Measurements from ENCODE around the gene HABP4.
A peak's percentile ranks its signal among the peaks of the same experiment; 100 is the strongest.

HABP4 gene

DNA sequence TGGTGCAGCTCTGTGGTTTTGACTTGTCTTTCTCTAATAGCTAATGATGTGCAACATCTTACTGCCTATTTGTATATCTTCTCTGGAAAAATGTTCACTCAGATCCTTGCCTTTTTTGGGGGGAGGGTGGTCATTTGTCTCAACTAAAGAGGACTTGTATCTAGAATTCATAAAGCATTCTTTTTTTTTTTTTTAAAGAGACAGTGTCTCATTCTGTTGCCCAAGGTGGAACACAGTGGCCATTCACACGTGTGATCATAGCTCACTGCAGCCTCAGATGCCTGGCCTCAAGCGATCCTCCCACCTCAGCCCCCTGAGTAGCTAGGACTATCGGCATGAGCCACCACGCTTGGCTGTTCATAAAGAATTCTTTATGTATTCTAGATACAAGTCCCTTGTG lies 33.2 kb downstream of the HABP4 start:
- H3K4me3 ChIP-seq (ENCODE audit: control insufficient read depth, low read depth, low read length) = no peak overlapping the region
- DNase-seq (ENCODE audit: low read depth) = no peak
- TF ChIP-seq, protein P1, sequence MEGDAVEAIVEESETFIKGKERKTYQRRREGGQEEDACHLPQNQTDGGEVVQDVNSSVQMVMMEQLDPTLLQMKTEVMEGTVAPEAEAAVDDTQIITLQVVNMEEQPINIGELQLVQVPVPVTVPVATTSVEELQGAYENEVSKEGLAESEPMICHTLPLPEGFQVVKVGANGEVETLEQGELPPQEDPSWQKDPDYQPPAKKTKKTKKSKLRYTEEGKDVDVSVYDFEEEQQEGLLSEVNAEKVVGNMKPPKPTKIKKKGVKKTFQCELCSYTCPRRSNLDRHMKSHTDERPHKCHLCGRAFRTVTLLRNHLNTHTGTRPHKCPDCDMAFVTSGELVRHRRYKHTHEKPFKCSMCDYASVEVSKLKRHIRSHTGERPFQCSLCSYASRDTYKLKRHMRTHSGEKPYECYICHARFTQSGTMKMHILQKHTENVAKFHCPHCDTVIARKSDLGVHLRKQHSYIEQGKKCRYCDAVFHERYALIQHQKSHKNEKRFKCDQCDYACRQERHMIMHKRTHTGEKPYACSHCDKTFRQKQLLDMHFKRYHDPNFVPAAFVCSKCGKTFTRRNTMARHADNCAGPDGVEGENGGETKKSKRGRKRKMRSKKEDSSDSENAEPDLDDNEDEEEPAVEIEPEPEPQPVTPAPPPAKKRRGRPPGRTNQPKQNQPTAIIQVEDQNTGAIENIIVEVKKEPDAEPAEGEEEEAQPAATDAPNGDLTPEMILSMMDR (conservative IDR thresholded peaks at IDR 0.05; ENCODE audit: control insufficient read depth, insufficient read depth, low read depth, low read length) = no peak

DNA sequence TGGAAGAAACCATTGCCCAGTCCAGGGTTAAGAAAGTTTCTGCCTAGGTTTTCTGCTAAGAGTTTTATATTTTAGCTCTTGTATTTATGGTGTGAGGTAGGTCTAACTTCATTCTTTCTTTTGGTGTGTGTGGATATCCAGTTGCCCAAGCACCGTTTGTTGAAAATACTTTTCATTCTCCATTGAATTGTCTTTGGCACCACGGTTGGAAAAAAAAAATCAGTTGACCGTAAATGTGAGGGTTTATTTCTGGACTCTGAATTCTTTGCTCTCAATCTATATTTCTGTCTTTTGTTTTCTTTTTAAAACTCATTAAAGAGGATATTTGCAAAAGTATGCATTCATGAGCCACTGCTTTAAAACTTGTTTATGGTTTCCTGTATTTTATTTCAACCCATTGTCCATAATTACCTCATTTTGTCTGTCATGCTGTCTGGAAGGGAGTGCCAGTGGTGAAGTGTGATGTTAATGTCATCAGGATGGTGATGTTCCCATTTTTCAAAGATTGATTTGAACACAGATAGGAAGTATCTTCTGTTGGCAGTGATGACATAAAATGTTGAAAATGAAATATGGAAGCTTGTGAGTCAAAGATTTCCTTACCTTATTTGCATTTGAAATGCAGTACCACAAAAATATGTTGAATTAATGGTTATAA lies 33.9 kb downstream of the HABP4 start:
- DNase-seq (ENCODE audit: low read depth) = no peak
- TF ChIP-seq, protein P1 (conservative IDR thresholded peaks at IDR 0.05; ENCODE audit: control insufficient read depth, insufficient read depth, low read depth, low read length) = no peak

DNA sequence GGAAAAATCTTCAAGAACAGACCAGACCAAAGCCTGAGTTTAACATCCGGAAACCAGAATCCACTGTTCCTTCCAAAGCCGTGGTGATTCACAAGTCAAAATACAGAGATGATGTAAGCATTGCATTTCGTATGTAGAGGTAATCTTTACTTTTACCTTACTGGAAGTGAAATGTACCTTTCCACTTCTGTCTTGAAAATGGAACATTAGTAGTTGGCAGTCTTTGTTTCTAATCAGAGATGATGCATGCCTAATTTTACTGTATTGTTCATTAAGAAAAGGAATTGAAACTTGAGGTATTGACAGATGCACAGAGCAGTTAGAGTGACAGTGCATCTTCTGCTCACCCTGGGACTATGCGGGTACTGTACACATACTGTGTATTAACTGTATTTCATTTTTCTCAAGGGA lies 34.6 kb downstream of the HABP4 start:
- H3K4me3 ChIP-seq (ENCODE audit: control insufficient read depth, low read depth, low read length) = no peak overlapping the region
- TF ChIP-seq, protein P1 (conservative IDR thresholded peaks at IDR 0.05; ENCODE audit: control insufficient read depth, insufficient read depth, low read depth, low read length) = no peak
- DNase-seq (ENCODE audit: low read depth) = no peak

More for the DNA sequence above, 33.9 kb downstream of the HABP4 start:
- no peak overlapping the region for H3K4me3 ChIP-seq (ENCODE audit: control insufficient read depth, low read depth, low read length)

DNA sequence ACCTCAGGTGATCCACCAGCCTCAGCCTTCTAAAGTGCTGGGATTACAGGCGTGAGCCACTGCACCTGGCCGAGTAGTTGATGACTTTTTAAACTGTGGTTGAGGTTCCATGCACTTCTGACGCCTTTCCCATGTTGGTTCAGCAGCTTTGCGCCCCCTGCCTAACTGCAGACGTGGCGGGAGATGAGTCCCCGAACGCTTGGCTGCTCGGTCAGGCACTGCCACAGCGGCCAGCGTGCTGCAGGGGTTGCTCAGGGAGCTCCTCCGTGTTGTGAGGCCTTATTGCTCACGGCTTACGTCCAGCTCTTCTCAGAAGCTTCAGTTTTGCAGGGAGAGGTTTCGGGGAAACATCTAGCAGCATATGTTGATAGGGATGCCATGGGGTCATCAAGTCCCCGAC lies 35.3 kb downstream of the HABP4 start:
- no peak for DNase-seq (ENCODE audit: low read depth)
- H3K4me3 ChIP-seq (ENCODE audit: control insufficient read depth, low read depth, low read length) = no peak overlapping the region
- TF ChIP-seq, protein P1 (conservative IDR thresholded peaks at IDR 0.05; ENCODE audit: control insufficient read depth, insufficient read depth, low read depth, low read length) = no peak

DNA sequence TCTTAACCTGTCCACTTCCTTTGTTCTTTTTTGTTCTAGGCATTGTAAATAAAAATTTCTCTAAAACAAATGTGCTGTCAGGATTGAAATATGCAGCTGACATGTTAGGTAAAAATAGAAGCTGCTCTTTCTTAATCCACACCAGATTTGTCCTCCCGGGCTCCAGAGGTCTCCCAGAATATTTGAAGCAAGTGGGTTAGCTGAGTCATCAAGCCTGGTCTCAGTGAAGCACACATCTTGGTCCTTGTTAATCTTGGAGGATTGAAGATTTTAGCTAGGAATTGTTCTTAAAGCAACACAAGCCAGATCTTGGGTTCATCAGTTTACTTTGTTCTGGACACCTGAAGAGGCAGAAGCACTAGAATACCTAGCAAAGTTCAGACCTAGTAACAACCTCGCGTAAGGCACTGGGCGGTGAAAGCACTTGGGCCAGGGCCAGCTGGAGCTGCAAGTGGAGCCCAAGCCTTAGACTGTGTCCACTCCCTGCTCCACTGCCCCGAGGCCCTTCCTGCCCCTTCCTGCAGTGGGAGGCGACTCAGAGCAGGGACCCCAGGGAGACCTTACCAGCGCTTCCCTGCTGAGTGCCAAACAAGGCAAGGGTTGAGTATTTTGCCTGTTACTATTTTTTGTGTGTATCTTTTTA lies 36.5 kb downstream of the HABP4 start:
- TF ChIP-seq, protein P1 (conservative IDR thresholded peaks at IDR 0.05; ENCODE audit: control insufficient read depth, insufficient read depth, low read depth, low read length) = no peak
- DNase-seq (ENCODE audit: low read depth) = peak; percentile 91

DNA sequence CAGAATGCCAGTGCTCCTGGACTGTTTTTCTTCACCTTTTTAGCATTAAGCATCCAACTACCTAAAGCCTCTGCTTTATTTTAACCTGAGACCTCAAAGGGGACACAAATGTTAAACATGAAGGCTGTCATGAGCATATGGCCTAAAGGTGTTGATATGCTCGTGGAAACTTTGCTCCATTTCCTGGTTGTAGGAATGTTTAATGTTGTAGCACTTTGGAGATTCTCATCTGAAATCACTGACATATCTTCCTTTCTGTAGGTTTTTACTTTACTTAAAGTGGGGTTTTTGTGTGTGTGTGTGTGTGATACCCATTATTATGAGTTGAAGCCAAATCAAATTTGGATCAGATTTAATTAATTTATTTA lies 37.0 kb downstream of the HABP4 start:
- H3K4me3 ChIP-seq (ENCODE audit: control insufficient read depth, low read depth, low read length) = no peak overlapping the region
- no peak for DNase-seq (ENCODE audit: low read depth)
- TF ChIP-seq, protein P1 (conservative IDR thresholded peaks at IDR 0.05; ENCODE audit: control insufficient read depth, insufficient read depth, low read depth, low read length) = no peak

More for the DNA sequence above, 36.5 kb downstream of the HABP4 start:
- H3K4me3 ChIP-seq (ENCODE audit: control insufficient read depth, low read depth, low read length) = no peak overlapping the region
